Endothelial cell (in vitro differentiated cells): ENCODE measurements around the gene FAM3B. TPM values are rescaled to one million over a fixed set of nuclear protein-coding genes. Genes with fewer than 3 reads are reported as not detected.

Experiments used
- DNase-seq: peaks from one replicate; pipeline ENCODE4 v3.0.0; 2021; ENCODE audit warnings: low spot score
- H3K27ac Mint-ChIP-seq: one replicate; pipeline ENCODE4 v1.8.0; 2021; ENCODE audit warnings: mixed read lengths, inconsistent platforms; ENCODE audit not compliant: unreplicated experiment
- H3K27me3 Mint-ChIP-seq: one replicate; pipeline ENCODE4 v1.8.0; 2021; ENCODE audit warnings: mild to moderate bottlenecking, moderate library complexity, mixed read lengths, inconsistent platforms; ENCODE audit not compliant: unreplicated experiment
- H3K36me3 Mint-ChIP-seq: one replicate; pipeline ENCODE4 v1.8.0; 2021; ENCODE audit warnings: mild to moderate bottlenecking, low read depth, mixed read lengths, inconsistent platforms; ENCODE audit not compliant: unreplicated experiment
- H3K4me1 Mint-ChIP-seq: one replicate; pipeline ENCODE4 v1.8.0; 2021; ENCODE audit warnings: mild to moderate bottlenecking, mixed read lengths, inconsistent platforms; ENCODE audit not compliant: unreplicated experiment
- H3K4me3 Mint-ChIP-seq: one replicate; pipeline ENCODE4 v1.8.0; 2021; ENCODE audit warnings: mild to moderate bottlenecking, mixed read lengths, inconsistent platforms; ENCODE audit not compliant: unreplicated experiment
- H3K9me3 Mint-ChIP-seq: one replicate; pipeline ENCODE4 v1.8.0; 2021; ENCODE audit warnings: mixed read lengths, inconsistent platforms; ENCODE audit not compliant: unreplicated experiment
- total RNA-seq: library from RNA; stranded (reverse); fragmentation: NEBNext Ultra II Directional; extraction: Animal tissue kit (Norgen Biotek cat#: 25700); gene quantifications from one replicate; pipeline ENCODE4 v1.2.1, GENCODE V29; 2021; ENCODE audit not compliant: unreplicated experiment
- TF ChIP-seq, protein P1 (sequence below): fragments of 200-600 bp; sonication (generic); IDR thresholded peaks from one replicate; pipeline ENCODE4 v1.5.0; 2021; ENCODE audit warnings: antibody characterized with exemption; ENCODE audit not compliant: unreplicated experiment

FAM3B gene
- total RNA-seq, 1 donor from 2014 or later = 0.33 TPM

DNA sequence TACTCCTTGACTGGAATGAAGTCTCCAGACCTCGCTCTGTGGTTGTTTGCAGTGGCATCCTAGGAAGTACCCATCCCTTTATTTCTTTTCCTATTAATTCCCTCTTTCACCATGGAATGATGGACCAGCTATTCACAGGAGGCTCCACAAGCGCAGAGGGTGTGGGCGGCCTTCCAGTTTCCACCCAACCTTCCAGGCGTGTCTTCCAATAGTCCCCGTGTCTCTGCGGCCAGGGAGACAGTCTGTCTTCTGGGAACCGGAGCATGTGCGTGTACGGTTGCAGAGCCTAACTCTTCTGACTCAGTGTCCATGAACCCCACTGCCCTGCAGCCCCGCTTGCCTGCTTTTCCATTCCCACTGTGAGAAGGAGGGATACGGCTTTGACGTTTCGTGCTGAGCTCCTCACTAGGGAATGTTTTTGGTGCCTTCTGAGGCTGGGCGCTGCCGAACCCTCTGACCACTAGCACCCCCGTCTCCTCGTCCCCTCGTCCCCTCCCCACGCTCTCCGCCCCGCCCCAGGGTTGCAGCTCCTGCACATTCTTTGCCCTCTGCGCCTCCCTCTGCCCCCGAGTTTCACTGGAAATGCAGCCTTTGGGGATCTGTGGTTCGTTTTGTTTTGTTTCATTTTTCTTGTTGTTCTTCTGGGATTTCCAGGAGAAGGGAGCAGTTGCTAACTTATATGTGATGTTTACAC, 26.3 kb upstream of the FAM3B start:
- TF ChIP-seq, protein P1, sequence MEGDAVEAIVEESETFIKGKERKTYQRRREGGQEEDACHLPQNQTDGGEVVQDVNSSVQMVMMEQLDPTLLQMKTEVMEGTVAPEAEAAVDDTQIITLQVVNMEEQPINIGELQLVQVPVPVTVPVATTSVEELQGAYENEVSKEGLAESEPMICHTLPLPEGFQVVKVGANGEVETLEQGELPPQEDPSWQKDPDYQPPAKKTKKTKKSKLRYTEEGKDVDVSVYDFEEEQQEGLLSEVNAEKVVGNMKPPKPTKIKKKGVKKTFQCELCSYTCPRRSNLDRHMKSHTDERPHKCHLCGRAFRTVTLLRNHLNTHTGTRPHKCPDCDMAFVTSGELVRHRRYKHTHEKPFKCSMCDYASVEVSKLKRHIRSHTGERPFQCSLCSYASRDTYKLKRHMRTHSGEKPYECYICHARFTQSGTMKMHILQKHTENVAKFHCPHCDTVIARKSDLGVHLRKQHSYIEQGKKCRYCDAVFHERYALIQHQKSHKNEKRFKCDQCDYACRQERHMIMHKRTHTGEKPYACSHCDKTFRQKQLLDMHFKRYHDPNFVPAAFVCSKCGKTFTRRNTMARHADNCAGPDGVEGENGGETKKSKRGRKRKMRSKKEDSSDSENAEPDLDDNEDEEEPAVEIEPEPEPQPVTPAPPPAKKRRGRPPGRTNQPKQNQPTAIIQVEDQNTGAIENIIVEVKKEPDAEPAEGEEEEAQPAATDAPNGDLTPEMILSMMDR = no peak

DNA sequence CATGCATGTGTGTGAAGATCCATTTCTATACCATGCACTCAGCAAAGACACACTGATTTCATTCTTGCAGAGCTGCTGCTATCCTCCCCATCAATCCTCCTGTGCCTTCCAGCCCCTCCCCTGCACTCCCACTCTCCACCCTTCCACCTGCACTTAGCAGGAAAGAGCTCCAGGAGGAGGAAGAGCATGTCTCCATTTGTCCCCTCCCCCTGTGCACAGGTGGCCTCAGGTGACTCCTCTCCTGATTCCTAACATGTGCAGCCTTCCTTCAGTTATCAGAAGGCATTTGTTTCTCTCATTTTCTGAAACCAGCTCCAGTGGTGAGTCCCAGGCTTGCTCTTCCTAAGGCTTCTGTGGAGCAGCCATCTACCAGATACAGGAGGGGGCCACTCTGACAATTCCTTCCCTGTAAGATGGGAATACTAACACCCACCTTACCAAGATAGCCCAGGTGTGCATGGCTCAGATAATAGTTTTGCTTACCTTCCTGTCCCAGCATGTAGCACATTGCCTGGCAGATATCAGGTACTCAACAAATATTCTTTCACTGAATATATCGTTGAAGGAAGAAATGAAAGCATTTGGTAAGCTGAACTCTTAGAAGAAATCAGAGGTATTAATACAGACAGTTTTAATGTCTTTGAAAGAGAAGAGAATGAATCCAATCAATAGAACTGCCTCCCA, 21.9 kb upstream of the FAM3B start:
- Mint-ChIP-seq H3K4me3 (no peak overlapping the region), H3K27ac (no peak overlapping the region), H3K27me3 (peaks cover 4% of the 10 kb centered on the region), H3K9me3 (peaks cover 11% of the 10 kb centered on the region), H3K36me3 (no peaks in the 10 kb centered on the region), H3K4me1 (peaks cover 3% of the 10 kb centered on the region)
- TF ChIP-seq, protein P1 = no peak
- DNase-seq = no peak

More for the DNA sequence above, 26.3 kb upstream of the FAM3B start:
- Mint-ChIP-seq H3K4me3 (no peak overlapping the region), H3K27ac (peak overlapping the region; percentile 44), H3K27me3 (peaks cover 4% of the 10 kb centered on the region), H3K4me1 (peaks cover 3% of the 10 kb centered on the region), H3K9me3 (peaks cover 11% of the 10 kb centered on the region), H3K36me3 (no peaks in the 10 kb centered on the region)
- no peak for DNase-seq

DNA sequence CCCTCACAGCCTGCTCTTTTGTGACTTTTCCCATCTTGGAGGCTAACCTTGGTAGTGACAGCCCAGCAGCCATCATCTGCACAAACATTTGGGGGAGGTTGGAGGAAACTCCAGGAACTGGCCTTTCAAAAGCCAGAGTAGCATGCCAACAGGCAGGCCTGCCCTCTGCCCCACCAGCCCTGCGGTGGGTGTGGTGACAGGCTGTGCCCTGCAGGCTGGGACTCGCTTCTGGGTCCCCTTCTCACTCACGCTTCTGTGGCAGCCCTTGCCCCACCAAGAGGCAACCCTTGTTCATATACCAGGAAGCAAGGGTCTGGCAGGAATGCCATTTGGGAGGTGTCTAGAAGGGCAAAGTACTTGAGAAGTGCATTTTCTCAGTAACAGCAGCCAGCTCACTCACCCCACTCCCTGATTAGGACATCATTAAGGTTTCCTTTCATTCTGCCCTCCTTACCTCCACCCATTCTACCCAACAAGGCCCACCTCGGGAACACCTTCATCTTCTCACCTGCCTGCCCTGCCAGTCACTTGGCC, 20.8 kb upstream of the FAM3B start:
- peaks cover 2% of the 10 kb centered on the region for H3K27me3 Mint-ChIP-seq

DNA sequence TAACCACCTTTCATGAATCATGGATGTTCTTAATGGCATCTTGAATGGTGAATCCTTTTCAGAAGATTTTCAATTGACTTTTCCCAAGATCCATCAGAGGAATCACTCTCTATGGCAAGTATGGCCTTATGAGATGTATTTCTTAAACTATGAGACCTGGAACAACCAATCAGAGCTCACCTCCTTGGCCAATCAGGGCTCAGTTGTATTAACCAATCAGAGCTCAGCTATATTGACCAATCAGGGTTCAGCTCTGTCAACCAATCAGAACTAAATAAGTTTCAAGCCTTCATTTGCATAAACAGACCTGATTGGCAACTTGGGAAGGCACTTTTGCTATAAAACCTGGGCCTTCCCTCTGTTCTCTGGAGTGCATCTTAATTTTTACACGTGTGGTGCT, 13.6 kb upstream of the FAM3B start:
- H3K9me3 Mint-ChIP-seq = no peaks in the 10 kb centered on the region
- peaks cover 4% of the 10 kb centered on the region for H3K27me3 Mint-ChIP-seq
- no peak overlapping the region for H3K27ac Mint-ChIP-seq

More for the DNA sequence above, 20.8 kb upstream of the FAM3B start:
- H3K4me1 Mint-ChIP-seq = peaks cover 3% of the 10 kb centered on the region
- TF ChIP-seq, protein P1 = no peak
- DNase-seq = no peak
- no peak overlapping the region for H3K27ac Mint-ChIP-seq
- peaks cover 10% of the 10 kb centered on the region for H3K9me3 Mint-ChIP-seq
- H3K36me3 Mint-ChIP-seq = no peaks in the 10 kb centered on the region
- no peak overlapping the region for H3K4me3 Mint-ChIP-seq

More for the DNA sequence above, 13.6 kb upstream of the FAM3B start:
- H3K36me3 Mint-ChIP-seq = no peaks in the 10 kb centered on the region
- no peaks in the 10 kb centered on the region for H3K4me1 Mint-ChIP-seq
- TF ChIP-seq, protein P1 = no peak
- DNase-seq = no peak
- no peak overlapping the region for H3K4me3 Mint-ChIP-seq
